T-helper 2 cell treated with Interferon-gamma antibody and Interleukin-4, amounts not matched to agents 100 ng/mL and 5 ng/mL, for 36 hours (primary cell): ENCODE measurements around the gene CARMIL3. TPM values are rescaled to one million over a fixed set of nuclear protein-coding genes. Genes with fewer than 3 reads are reported as not detected.

Experiments
- intact Hi-C: fragments of 100-400 bp; cut with micrococcal nuclease; formaldehyde crosslinking; loops from one replicate; pipeline ENCODE4 v1.15.1; 2023
- total RNA-seq: library from RNA; stranded (reverse); gene quantifications from 2 replicates; pipeline ENCODE4 v1.2.3, GENCODE V29; 2022

Gene CARMIL3
- total RNA-seq, 1 donor from 2014 or later: 0.82 TPM

- intact Hi-C loops: no loop called here
Observed at GRCh38 chr14:24074625-24075484, 23.0 kb downstream of the CARMIL3 start.

- intact Hi-C loops: no loop called here
Observed at GRCh38 chr14:24075485-24076301, 23.9 kb downstream of the CARMIL3 start.

- intact Hi-C loops: no loop called here
Observed at GRCh38 chr14:24076302-24076601, 24.4 kb downstream of the CARMIL3 start.

- intact Hi-C loops: no loop called here
Observed at GRCh38 chr14:24077086-24077485, 25.3 kb downstream of the CARMIL3 start.

DNA sequence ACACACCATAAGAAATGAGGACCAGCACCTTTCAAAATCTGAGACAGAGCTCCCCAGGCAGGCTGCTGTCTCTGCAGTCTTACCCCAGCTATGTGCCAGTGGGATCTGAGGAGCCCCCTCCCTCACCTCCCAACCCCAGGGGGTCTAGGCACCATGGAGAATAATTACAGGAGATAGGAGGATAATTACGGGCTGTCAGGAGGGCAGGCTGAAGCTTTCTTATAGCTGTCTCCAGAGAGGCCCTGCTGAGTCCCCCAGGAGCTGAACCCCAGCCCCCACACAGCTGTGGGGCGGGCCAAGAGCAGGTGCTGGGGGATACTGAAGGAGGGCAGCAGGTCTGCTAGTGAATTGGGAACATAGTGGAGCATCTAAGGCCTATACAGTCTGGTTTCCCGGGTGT, 26.3 kb downstream of the CARMIL3 start:
- intact Hi-C loops: no loop called here

DNA sequence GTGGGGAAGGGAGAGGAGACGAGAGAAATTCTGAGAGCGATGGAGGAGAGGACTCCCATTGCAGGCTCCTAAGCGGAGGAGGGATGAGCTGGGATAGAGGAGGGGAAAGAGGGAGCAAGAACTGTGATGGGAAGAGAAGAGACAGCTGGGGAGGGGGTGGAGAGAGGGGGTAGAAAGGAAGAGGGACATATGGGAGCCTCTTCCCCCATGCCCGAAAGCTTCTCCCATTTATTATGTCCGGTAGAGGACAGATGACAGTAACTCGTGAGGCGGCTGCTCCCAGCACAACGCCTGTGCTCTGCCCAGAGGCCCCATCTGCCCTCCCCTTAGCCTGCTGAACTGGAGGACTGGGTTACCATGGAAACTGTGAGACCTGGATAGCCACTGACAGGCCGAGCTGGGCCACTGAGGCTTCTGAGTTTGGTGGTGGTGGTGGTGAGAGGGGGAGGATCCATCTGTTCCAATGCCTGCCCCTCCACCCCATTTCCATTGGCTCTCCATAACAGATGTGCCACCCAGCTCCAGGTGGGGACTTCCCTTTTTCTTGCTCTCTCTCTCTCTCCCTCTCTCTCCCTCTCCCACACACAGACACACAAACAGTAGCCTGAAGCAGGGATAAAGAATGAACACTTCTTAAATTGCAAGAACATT, 27.8 kb downstream of the CARMIL3 start:
- intact Hi-C loops: loop anchor here (2.0 kb wide), 1 partner anchor 35 kb away; the partner anchor contains the start of genes DCAF11 and NRL

DNA sequence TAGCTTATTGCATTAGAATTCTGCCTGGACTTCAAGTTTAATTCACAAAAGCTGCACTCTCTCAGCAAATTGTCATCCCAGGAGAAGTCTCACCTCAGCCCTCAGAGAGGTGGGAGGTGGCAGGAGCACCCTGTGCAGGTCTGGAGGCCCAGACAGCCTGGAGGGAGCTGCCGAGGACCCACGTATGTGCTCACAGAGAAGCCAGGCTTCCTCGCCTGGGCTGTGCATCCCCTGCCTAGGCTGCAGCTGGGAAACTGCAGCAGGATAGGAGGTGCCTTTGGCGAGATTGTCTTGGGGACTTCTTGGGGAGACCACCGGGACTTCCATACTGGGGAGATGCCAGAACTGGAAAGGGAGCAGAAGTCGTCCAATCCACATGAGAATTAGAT, 28.3 kb downstream of the CARMIL3 start:
- intact Hi-C loops: loop anchor here (2.0 kb wide), 1 partner anchor 35 kb away; the partner anchor contains the start of genes DCAF11 and NRL

- intact Hi-C loops: loop anchor here (1.0 to 2.0 kb wide), 4 partner anchors 9 to 65 kb away; partner anchors contain the start of genes DCAF11, NRL, PCK2 and PSME2
Observed at GRCh38 chr14:24080888-24081738, 29.3 kb downstream of the CARMIL3 start.

DNA sequence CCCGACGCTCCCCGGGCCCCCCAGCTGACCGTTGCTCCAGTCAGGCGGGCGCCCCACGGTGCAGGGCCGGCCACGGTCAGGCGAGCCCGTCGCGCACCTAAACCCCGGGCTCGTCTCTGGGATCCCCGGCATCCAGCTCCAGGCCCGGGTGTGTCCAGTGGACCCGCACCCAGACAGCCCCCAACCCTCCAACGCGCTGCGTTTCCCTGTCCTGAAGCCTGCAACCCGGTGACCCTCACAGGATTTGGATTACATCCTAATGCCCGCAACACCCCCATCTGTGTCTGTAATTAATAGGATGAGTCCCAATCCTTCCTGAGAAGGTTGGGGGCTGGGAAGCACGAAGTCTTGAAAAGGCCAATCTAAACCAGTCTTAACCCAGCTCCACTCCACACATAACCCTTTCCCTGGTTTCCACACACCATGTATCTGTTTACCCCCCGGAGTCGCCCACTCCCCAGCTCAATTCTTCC, 30.0 kb downstream of the CARMIL3 start:
- intact Hi-C loops: loop anchor here (1.0 to 2.0 kb wide), 4 partner anchors 9 to 65 kb away; partner anchors contain the start of genes DCAF11, NRL, PCK2 and PSME2

GRCh38 chr14:24082411-24083080, 30.7 kb downstream of the CARMIL3 start:
- intact Hi-C loops: no loop called here

- intact Hi-C loops: no loop called here
Observed at GRCh38 chr14:24083462-24083861, 31.7 kb downstream of the CARMIL3 start.

- intact Hi-C loops: no loop called here
Observed at GRCh38 chr14:24084440-24084839, 32.6 kb downstream of the CARMIL3 start.

DNA sequence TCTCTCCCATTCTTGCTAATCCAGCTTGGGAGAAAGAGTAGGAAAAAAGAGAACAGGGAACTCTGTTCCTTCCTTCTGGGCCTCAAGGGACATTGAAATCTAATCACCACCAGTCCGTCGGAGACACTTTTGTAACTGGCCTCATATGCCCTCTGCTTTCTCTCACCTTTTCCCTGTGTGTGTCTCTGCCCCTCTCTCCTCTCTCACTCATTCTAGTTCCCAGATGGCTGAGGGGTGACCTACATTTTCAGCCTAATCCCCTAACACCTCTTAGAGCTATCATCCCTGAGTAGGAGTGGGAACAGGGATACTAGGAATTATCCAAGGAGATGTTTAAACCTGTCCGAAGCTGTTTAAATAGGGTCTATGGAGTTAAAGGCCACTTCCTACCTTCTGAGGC, 33.4 kb downstream of the CARMIL3 start:
- intact Hi-C loops: no loop called here

GRCh38 chr14:24086193-24086955, 34.6 kb downstream of the CARMIL3 start:
- intact Hi-C loops: no loop called here

DNA sequence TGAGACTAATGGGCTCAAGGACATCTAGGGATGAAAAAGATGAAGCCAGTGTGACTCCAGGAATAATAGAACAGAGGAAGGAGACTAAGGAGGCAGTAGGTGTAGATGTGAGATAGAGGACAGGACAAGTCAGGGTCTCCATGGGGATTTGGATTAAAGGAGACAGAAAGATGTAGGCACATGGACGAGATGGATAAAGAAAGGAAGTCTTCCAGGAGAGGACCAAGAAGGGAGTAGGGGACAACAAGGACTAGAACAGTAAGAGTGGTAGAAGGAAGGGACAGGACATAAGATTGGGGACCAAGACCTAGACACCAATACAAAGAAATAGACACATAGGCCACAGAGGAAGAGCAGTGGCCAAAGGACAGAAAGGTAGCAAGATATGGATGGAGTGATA, 35.2 kb downstream of the CARMIL3 start:
- intact Hi-C loops: no loop called here

- intact Hi-C loops: no loop called here
Observed at GRCh38 chr14:24088095-24088494, 36.3 kb downstream of the CARMIL3 start.

DNA sequence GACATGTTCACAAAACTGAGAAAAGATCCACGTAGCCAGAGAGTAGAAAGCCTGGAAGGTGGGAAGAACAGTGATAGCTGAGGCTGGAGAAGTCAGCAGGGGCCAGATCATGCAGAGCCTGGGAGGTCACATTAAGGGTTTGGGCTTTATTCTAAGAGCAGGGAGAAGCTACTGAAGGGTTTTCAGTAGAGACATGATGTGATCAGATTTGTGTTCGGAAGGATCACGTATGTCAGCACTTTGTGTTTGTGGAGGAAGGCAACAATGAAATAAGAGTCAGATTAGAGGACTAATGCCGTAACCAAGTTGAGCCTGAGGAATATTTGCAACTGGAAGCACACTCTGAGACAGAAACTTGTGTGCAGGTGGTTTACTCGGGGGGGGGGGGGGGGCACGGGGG, 38.1 kb downstream of the CARMIL3 start:
- intact Hi-C loops: loop anchor here (1.0 to 10.0 kb wide), 5 partner anchors 9 to 535 kb away; partner anchors contain the start of genes DHRS4L2, THTPA and ZFHX2

GRCh38 chr14:24092110-24092504, 40.3 kb downstream of the CARMIL3 start:
- intact Hi-C loops: loop anchor here (5.0 to 10.0 kb wide), 2 partner anchors 105 to 537 kb away; partner anchors contain the start of genes DHRS4L2, THTPA and ZFHX2
